ENCODE data around the gene RPS6KA5.

GRCh38 chr14:90815822-90816662 is 244.4 kb downstream of the RPS6KA5 start, which contains the start of gene TTC7B:
- TF ChIP-seq ZNF8 (CRISPR knock-in tag; IDR thresholded peaks at IDR 0.05) (no peak), GLIS3 (CRISPR knock-in tag; IDR thresholded peaks at IDR 0.05) (no peak), CREB5 (CRISPR knock-in tag; IDR thresholded peaks at IDR 0.05; ENCODE audit: low read depth) (no peak), ZNF565 (CRISPR knock-in tag; conservative IDR thresholded peaks at IDR 0.05; ENCODE audit: low read depth) (no peak), ESRRG (CRISPR knock-in tag; IDR thresholded peaks at IDR 0.05) (no peak), CSDC2 (CRISPR knock-in tag; IDR thresholded peaks at IDR 0.05) (no peak), ZFP30 (CRISPR knock-in tag; IDR thresholded peaks at IDR 0.05) (no peak)
